Central memory CD4-positive, alpha-beta T cell (primary cell): ENCODE data around the gene GON4L.
"Not testable (repeated sequence)": the region's sequence is repeated elsewhere in the genome, so short reads cannot be mapped to it uniquely, and the experiment has no call there.

ENCODE experiments used
- DNase-seq: peaks from one replicate; pipeline ENCODE4 v3.0.0; 2022
- total RNA-seq, 3 experiments: gene quantifications; one replicate each; lab custom pipeline; 2026; lab: John Stamatoyannopoulos, UW

GON4L gene
- total RNA-seq = 88.0 to 148 (median 147) reads per million in 3 experiments

- peak; percentile 88 for DNase-seq
Measured at GRCh38 chr1:155856975-155857930, at the start of gene GON4L. Gene GON4L, minus strand, starts transcription at chr1:155857214. Its CDS starts 3,434 bp downstream, at chr1:155853780.

- no peak for DNase-seq
Measured at GRCh38 chr1:155904261-155904660, 47.2 kb upstream of the GON4L start.

- no peak for DNase-seq
Measured at GRCh38 chr1:155900161-155900560, 43.1 kb upstream of the GON4L start.

GRCh38 chr1:155899683-155900082 lies 42.7 kb upstream of the GON4L start:
- DNase-seq = no peak

GRCh38 chr1:155898888-155899287 lies 41.9 kb upstream of the GON4L start:
- no peak for DNase-seq

GRCh38 chr1:155897746-155898145 lies 40.7 kb upstream of the GON4L start:
- DNase-seq = no peak

- not testable (repeated sequence) for DNase-seq
Measured at GRCh38 chr1:155896476-155896875, 39.5 kb upstream of the GON4L start.

- DNase-seq = not testable (repeated sequence)
Measured at GRCh38 chr1:155895617-155896016, 38.6 kb upstream of the GON4L start.

GRCh38 chr1:155893389-155894142 lies 36.6 kb upstream of the GON4L start:
- DNase-seq = peak; percentile 38

GRCh38 chr1:155892796-155893195 lies 35.8 kb upstream of the GON4L start:
- DNase-seq = no peak

GRCh38 chr1:155890251-155890650 lies 33.2 kb upstream of the GON4L start:
- DNase-seq = no peak

- DNase-seq = no peak
Measured at GRCh38 chr1:155889566-155889965, 32.6 kb upstream of the GON4L start.

GRCh38 chr1:155888481-155888880 lies 31.5 kb upstream of the GON4L start:
- DNase-seq = no peak

- DNase-seq = no peak
Measured at GRCh38 chr1:155884982-155885381, 28.0 kb upstream of the GON4L start.

GRCh38 chr1:155884031-155884960 lies 27.3 kb upstream of the GON4L start:
- DNase-seq = no peak

- no peak for DNase-seq
Measured at GRCh38 chr1:155882766-155883165, 25.8 kb upstream of the GON4L start.

GRCh38 chr1:155882235-155882634 lies 25.2 kb upstream of the GON4L start:
- DNase-seq = no peak

GRCh38 chr1:155880950-155881349 lies 23.9 kb upstream of the GON4L start:
- DNase-seq = no peak

- no peak for DNase-seq
Measured at GRCh38 chr1:155880251-155880650, 23.2 kb upstream of the GON4L start.

- no peak for DNase-seq
Measured at GRCh38 chr1:155877945-155878344, 20.9 kb upstream of the GON4L start.

GRCh38 chr1:155873860-155874259 lies 16.8 kb upstream of the GON4L start:
- no peak for DNase-seq

- no peak for DNase-seq
Measured at GRCh38 chr1:155872527-155872926, 15.5 kb upstream of the GON4L start.

- DNase-seq = no peak
Measured at GRCh38 chr1:155871390-155871789, 14.4 kb upstream of the GON4L start.
